ENCODE results near the gene ARHGAP28. TPM values are rescaled to one million over a fixed set of nuclear protein-coding genes. Genes with fewer than 3 reads are reported as not detected.

ARHGAP28 gene
- polyA plus RNA-seq, 1 of the 3 experiments (the other 2 are of a cell fraction): 0.99 TPM

DNA sequence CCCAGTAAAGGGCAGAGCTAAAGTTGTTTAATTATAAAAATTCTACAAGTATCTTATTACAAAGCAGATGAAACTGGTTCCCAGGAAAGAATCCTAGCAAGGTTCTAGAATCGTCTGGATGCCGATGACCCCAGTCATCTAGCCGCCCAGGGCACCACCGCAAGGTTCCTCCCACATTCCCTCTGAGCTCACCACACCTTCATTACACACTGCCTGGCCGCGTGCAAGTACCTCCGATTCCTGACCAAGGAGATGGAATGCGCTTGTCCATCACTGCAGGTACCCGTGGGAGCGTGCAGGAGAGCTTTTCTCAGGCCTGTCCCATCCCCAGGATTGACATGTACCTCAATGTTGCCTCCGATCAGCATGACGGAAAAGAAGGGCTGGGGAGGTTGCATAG, 229.6 kb downstream of the ARHGAP28 start:
- 73% methylated on average over 11 of the region's 12 CpGs for WGBS (ENCODE audit: low lambda C conversion rate)
- no peaks in the 10 kb centered on the region for H3K4me1 ChIP-seq (ENCODE audit: control insufficient read depth in 1 of 2, insufficient read depth in 2 of 2, low read depth in 1 of 2, low read length in 1 of 2)
- no peak overlapping the region for H3K27ac ChIP-seq (ENCODE audit: low read depth in 2 of 2, low read length in 1 of 2)
- H2AFZ ChIP-seq (ENCODE audit: low read depth): no peak overlapping the region
- H3K4me2 ChIP-seq: no peak overlapping the region
- no peaks in the 10 kb centered on the region for H3K9me3 ChIP-seq
- no peaks in the 10 kb centered on the region for H3K9me2 ChIP-seq
- H3K79me2 ChIP-seq (ENCODE audit: insufficient read depth): no peaks in the 10 kb centered on the region
- no peaks in the 10 kb centered on the region for H3F3A ChIP-seq (replicated peaks; ENCODE audit: insufficient read depth)
- no peak for DNase-seq
- no peaks in the 10 kb centered on the region for H3K36me3 ChIP-seq (replicated peaks in 1 of 2; ENCODE audit: control insufficient read depth in 1 of 2, insufficient read depth in 2 of 2, low read length in 1 of 2)
- no peaks in the 10 kb centered on the region for H3K27me3 ChIP-seq (ENCODE audit: insufficient read depth)
- no peak for TF ChIP-seq RXRA (IDR thresholded peaks at IDR 0.05; ENCODE audit: borderline replicate concordance, low read depth)
- TF ChIP-seq TAF1 (IDR thresholded peaks at IDR 0.05; ENCODE audit: borderline replicate concordance, low read depth, low read length): no peak
- no peak for TF ChIP-seq YY1 (IDR thresholded peaks at IDR 0.05; ENCODE audit: low read depth)
- TF ChIP-seq, protein P1, sequence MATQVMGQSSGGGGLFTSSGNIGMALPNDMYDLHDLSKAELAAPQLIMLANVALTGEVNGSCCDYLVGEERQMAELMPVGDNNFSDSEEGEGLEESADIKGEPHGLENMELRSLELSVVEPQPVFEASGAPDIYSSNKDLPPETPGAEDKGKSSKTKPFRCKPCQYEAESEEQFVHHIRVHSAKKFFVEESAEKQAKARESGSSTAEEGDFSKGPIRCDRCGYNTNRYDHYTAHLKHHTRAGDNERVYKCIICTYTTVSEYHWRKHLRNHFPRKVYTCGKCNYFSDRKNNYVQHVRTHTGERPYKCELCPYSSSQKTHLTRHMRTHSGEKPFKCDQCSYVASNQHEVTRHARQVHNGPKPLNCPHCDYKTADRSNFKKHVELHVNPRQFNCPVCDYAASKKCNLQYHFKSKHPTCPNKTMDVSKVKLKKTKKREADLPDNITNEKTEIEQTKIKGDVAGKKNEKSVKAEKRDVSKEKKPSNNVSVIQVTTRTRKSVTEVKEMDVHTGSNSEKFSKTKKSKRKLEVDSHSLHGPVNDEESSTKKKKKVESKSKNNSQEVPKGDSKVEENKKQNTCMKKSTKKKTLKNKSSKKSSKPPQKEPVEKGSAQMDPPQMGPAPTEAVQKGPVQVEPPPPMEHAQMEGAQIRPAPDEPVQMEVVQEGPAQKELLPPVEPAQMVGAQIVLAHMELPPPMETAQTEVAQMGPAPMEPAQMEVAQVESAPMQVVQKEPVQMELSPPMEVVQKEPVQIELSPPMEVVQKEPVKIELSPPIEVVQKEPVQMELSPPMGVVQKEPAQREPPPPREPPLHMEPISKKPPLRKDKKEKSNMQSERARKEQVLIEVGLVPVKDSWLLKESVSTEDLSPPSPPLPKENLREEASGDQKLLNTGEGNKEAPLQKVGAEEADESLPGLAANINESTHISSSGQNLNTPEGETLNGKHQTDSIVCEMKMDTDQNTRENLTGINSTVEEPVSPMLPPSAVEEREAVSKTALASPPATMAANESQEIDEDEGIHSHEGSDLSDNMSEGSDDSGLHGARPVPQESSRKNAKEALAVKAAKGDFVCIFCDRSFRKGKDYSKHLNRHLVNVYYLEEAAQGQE (IDR thresholded peaks at IDR 0.05; ENCODE audit: low read depth, low read length): no peak
- TF ChIP-seq, protein P2, sequence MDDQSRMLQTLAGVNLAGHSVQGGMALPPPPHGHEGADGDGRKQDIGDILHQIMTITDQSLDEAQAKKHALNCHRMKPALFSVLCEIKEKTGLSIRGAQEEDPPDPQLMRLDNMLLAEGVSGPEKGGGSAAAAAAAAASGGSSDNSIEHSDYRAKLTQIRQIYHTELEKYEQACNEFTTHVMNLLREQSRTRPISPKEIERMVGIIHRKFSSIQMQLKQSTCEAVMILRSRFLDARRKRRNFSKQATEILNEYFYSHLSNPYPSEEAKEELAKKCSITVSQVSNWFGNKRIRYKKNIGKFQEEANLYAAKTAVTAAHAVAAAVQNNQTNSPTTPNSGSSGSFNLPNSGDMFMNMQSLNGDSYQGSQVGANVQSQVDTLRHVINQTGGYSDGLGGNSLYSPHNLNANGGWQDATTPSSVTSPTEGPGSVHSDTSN (IDR thresholded peaks at IDR 0.05): no peak
- TF ChIP-seq SIN3A (IDR thresholded peaks at IDR 0.05; ENCODE audit: borderline replicate concordance, low read depth, low read length): no peak
- TF ChIP-seq FOXJ3 (CRISPR knock-in tag; IDR thresholded peaks at IDR 0.05): no peak
- no peak for TF ChIP-seq RFX5 (IDR thresholded peaks at IDR 0.05; ENCODE audit: low read length)
- no peak for TF ChIP-seq RAD21 (IDR thresholded peaks at IDR 0.05; ENCODE audit: low read length)
- no peak overlapping the region for H3K4me3 ChIP-seq (ENCODE audit: low read depth in 2 of 2, low read length in 1 of 2)
- CTCF ChIA-PET: interaction anchor here (0.6 kb wide), 1 partner anchor 73 kb away, joined by 3 read pairs; no protein-coding TSS in a partner anchor
- H4K20me1 ChIP-seq (ENCODE audit: insufficient read depth): no peaks in the 10 kb centered on the region
- POLR2A ChIA-PET: no interaction called here
- no peak overlapping the region for H3K9ac ChIP-seq

DNA sequence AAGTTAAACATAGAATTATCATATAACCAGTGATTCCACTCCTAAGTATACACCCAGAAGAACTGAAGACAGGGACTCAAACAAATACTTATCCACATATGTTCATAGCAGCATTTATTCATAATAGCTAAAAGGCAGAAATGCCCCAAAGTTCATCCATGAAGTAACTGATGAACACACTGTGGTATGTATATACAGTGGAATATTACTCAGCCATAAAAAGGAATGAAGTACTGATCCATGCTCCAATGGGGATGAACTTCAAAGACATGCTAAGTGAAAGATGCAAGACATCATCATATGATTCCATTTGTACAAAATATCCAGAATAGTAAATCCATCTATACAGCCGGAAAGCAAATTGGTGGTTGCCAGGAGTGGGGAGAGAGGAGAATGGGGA, 230.6 kb downstream of the ARHGAP28 start:
- Histone ChIP-seq H2AFZ (ENCODE audit: low read depth) (no peak overlapping the region), H3K4me2 (no peak overlapping the region), H3K79me2 (ENCODE audit: insufficient read depth) (no peaks in the 10 kb centered on the region), H4K20me1 (ENCODE audit: insufficient read depth) (no peaks in the 10 kb centered on the region), H3K27me3 (ENCODE audit: insufficient read depth) (no peaks in the 10 kb centered on the region), H3F3A (replicated peaks; ENCODE audit: insufficient read depth) (no peaks in the 10 kb centered on the region), H3K4me3 (ENCODE audit: low read depth in 2 of 2, low read length in 1 of 2) (no peak overlapping the region), H3K9me3 (no peaks in the 10 kb centered on the region), H3K4me1 (ENCODE audit: control insufficient read depth in 1 of 2, insufficient read depth in 2 of 2, low read depth in 1 of 2, low read length in 1 of 2) (no peaks in the 10 kb centered on the region), H3K9me2 (no peaks in the 10 kb centered on the region), H3K9ac (no peak overlapping the region), H3K36me3 (replicated peaks in 1 of 2; ENCODE audit: control insufficient read depth in 1 of 2, insufficient read depth in 2 of 2, low read length in 1 of 2) (no peaks in the 10 kb centered on the region), H3K27ac (ENCODE audit: low read depth in 2 of 2, low read length in 1 of 2) (no peak overlapping the region)
- no peak for DNase-seq
- POLR2A ChIA-PET: no interaction called here
- CTCF ChIA-PET: no interaction called here
- TF ChIP-seq FOXJ3 (CRISPR knock-in tag; IDR thresholded peaks at IDR 0.05) (no peak), TAF1 (IDR thresholded peaks at IDR 0.05; ENCODE audit: borderline replicate concordance, low read depth, low read length) (no peak), NRF1 (IDR thresholded peaks at IDR 0.05; ENCODE audit: low read depth, low read length) (no peak), RXRA (IDR thresholded peaks at IDR 0.05; ENCODE audit: borderline replicate concordance, low read depth) (no peak), EZH2phosphoT487 (IDR thresholded peaks at IDR 0.05; ENCODE audit: borderline replicate concordance, low read depth) (no peak), RCOR1 (IDR thresholded peaks at IDR 0.05; ENCODE audit: low read length) (no peak), MXI1 (IDR thresholded peaks at IDR 0.05; ENCODE audit: low read depth, low read length) (no peak), TEAD4 (IDR thresholded peaks at IDR 0.05; ENCODE audit: borderline replicate concordance, insufficient read depth) (no peak), POLR2AphosphoS5 (IDR thresholded peaks at IDR 0.05; ENCODE audit: low read depth, low read length) (no peak), ELF1 (IDR thresholded peaks at IDR 0.05) (no peak), JUND (IDR thresholded peaks at IDR 0.05) (no peak), FOXM1 (IDR thresholded peaks at IDR 0.05; ENCODE audit: low read depth) (no peak), SMC3 (IDR thresholded peaks at IDR 0.05; ENCODE audit: low read depth, low read length) (no peak)
- WGBS (ENCODE audit: low lambda C conversion rate): 71% methylated on average over 1 of the region's 1 CpG
